Activated gamma-delta T cell treated with Interleukin-2 at 50 U/mL for 16 hours (primary cell): Measurements from ENCODE around the gene SLC25A27.

ENCODE experiments used
- DNase-seq: peaks from one replicate; pipeline ENCODE4 v3.0.0-alpha.2; 2020

The SLC25A27 gene

DNA sequence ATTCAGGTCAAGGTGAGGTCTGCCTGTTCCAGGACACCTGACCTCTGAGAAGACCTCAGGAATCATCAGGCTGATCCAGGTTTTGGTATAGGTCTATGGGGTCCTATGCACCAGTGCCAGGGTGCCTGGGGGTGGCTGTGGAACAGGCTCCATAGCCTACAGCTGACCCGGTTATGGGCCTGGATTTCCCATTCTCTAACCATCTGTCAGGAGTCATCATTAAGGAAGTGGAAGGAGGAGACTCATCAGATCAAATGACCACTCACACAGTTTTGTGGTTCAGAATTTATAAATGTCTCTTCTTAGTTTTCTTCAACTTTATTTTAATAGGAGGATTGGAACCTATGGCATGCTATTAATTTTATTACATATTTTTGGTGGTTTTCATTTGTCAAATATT lies 67.6 kb downstream of the SLC25A27 start:
- DNase-seq: no peak
